WTC11 (cell line): ENCODE results near the gene PRELID2. TPM values are rescaled to one million over a fixed set of nuclear protein-coding genes. Genes with fewer than 3 reads are reported as not detected.
"Not testable (repeated sequence)": the region's sequence is repeated elsewhere in the genome, so short reads cannot be mapped to it uniquely, and the experiment has no call there.

Experiments
- ATAC-seq: fragments of 200-7000 bp; cut with Tn5 transposase; 2 replicates; pipeline ENCODE4 v1.10.0; 2021; ENCODE audit warnings: mild to moderate bottlenecking, moderate library complexity
- CTCF ChIA-PET: fragments of 300-600 bp; sonication (Branson Sonifier 250); formaldehyde crosslinking; loops from one replicate; lab custom pipeline; 2021; ENCODE audit warnings: antibody characterized with exemption; lab: Charles Lee
- POLR2A ChIA-PET: fragments of 350-600 bp; sonication (Branson Sonifier 250); formaldehyde crosslinking; loops from one replicate; lab custom pipeline; 2021; ENCODE audit warnings: antibody characterized with exemption; lab: Charles Lee
- DNase-seq: peaks from one replicate; pipeline ENCODE4 v3.0.0; 2021; ENCODE audit warnings: low spot score
- H3K27ac Mint-ChIP-seq: 2 replicates; pipeline ENCODE4 v1.8.0; 2021; ENCODE audit warnings: mixed read lengths
- H3K27me3 Mint-ChIP-seq: 2 replicates; pipeline ENCODE4 v1.8.0; 2021; ENCODE audit warnings: low read depth, mild to moderate bottlenecking, moderate library complexity, mixed read lengths
- H3K36me3 Mint-ChIP-seq: 2 replicates; pipeline ENCODE4 v1.8.0; 2021; ENCODE audit warnings: mixed read lengths
- H3K4me1 Mint-ChIP-seq: 2 replicates; pipeline ENCODE4 v1.8.0; 2022; ENCODE audit warnings: mixed read lengths
- H3K4me3 Mint-ChIP-seq: 2 replicates; pipeline ENCODE4 v1.8.0; 2021; ENCODE audit warnings: mild to moderate bottlenecking, moderate library complexity, mixed read lengths
- H3K9me3 Mint-ChIP-seq: 2 replicates; pipeline ENCODE4 v1.8.0; 2021; ENCODE audit warnings: mixed read lengths
- EMX1 ChIP-seq: fragments of 250-450 bp; sonication (Bioruptor Pico); IDR thresholded peaks from 2 replicates; pipeline ENCODE4 v1.8.0; 2021; ENCODE audit warnings: mild to moderate bottlenecking
- HMGA2 ChIP-seq: fragments of 250-450 bp; sonication (Bioruptor Pico); IDR thresholded peaks from 2 replicates; pipeline ENCODE4 v1.4.0; 2021; ENCODE audit warnings: mild to moderate bottlenecking, moderate library complexity
- JUN ChIP-seq: sonication (generic); formaldehyde crosslinking; IDR thresholded peaks from 2 replicates; pipeline ENCODE4 v1.8.0; 2023; ENCODE audit warnings: mild to moderate bottlenecking, missing genetic modification reagents
- KAT7 ChIP-seq: sonication (generic); formaldehyde crosslinking; IDR thresholded peaks from 2 replicates; pipeline ENCODE4 v1.8.1; 2023; ENCODE audit warnings: missing genetic modification reagents, mild to moderate bottlenecking, borderline replicate concordance
- MXD4 ChIP-seq: fragments of 250-450 bp; sonication (Bioruptor Pico); IDR thresholded peaks from 2 replicates; pipeline ENCODE4 v1.8.0; 2021; ENCODE audit warnings: mild to moderate bottlenecking, moderate library complexity, borderline replicate concordance
- NFYB ChIP-seq: sonication (generic); formaldehyde crosslinking; conservative IDR thresholded peaks from 2 replicates; pipeline ENCODE4 v1.8.0; 2022; ENCODE audit warnings: low read depth, missing genetic modification reagents
- SMAD3 ChIP-seq: sonication (generic); formaldehyde crosslinking; IDR thresholded peaks from 2 replicates; pipeline ENCODE4 v1.8.0; 2022; ENCODE audit warnings: missing genetic modification reagents, mild to moderate bottlenecking, borderline replicate concordance
- ZNF138 ChIP-seq: sonication (generic); formaldehyde crosslinking; conservative IDR thresholded peaks from 2 replicates; pipeline ENCODE4 v1.8.1; 2022; ENCODE audit warnings: mild to moderate bottlenecking, moderate library complexity, missing genetic modification reagents
- ZNF219 ChIP-seq: sonication (generic); formaldehyde crosslinking; IDR thresholded peaks from 2 replicates; pipeline ENCODE4 v1.8.0; 2023; ENCODE audit warnings: missing genetic modification reagents, mild to moderate bottlenecking, borderline replicate concordance
- ZNF232 ChIP-seq: sonication (generic); formaldehyde crosslinking; IDR thresholded peaks from 2 replicates; pipeline ENCODE4 v1.8.0; 2022; ENCODE audit warnings: mild to moderate bottlenecking, missing genetic modification reagents
- total RNA-seq: library from RNA; stranded (reverse); gene quantifications from 3 replicates; pipeline ENCODE4 v1.2.3, GENCODE V29; 2021
- TF ChIP-seq, protein P1 (sequence below): sonication (generic); formaldehyde crosslinking; IDR thresholded peaks from 2 replicates; pipeline ENCODE4 v1.8.1; 2022; ENCODE audit warnings: low read depth, mild to moderate bottlenecking, moderate library complexity, missing genetic modification reagents, borderline replicate concordance
- TF ChIP-seq, protein P2 (sequence below): sonication (generic); formaldehyde crosslinking; conservative IDR thresholded peaks from 2 replicates; pipeline ENCODE4 v1.8.1; 2022; ENCODE audit warnings: mild to moderate bottlenecking, missing genetic modification reagents
- TF ChIP-seq, protein P3 (sequence below): sonication (generic); formaldehyde crosslinking; IDR thresholded peaks from 2 replicates; pipeline ENCODE4 v1.8.1; 2023; ENCODE audit warnings: mild to moderate bottlenecking, moderate library complexity, missing genetic modification reagents
- TF ChIP-seq, protein P4 (sequence below): sonication (generic); formaldehyde crosslinking; IDR thresholded peaks from 2 replicates; pipeline ENCODE4 v1.8.1; 2023; ENCODE audit warnings: mild to moderate bottlenecking, missing genetic modification reagents, moderate library complexity
- TF ChIP-seq, protein P5 (sequence below): fragments of 250-450 bp; sonication (Bioruptor Pico); conservative IDR thresholded peaks from 2 replicates; pipeline ENCODE4 v1.9.0; 2021; ENCODE audit warnings: mild to moderate bottlenecking
- TF ChIP-seq, protein P6 (sequence below): fragments of 250-450 bp; sonication (Bioruptor Pico); IDR thresholded peaks from 2 replicates; pipeline ENCODE4 v1.9.0; 2021; ENCODE audit warnings: mild to moderate bottlenecking, borderline replicate concordance

PRELID2 gene
- total RNA-seq, 1 experiment from 2014 or later: 10.0 TPM

DNA sequence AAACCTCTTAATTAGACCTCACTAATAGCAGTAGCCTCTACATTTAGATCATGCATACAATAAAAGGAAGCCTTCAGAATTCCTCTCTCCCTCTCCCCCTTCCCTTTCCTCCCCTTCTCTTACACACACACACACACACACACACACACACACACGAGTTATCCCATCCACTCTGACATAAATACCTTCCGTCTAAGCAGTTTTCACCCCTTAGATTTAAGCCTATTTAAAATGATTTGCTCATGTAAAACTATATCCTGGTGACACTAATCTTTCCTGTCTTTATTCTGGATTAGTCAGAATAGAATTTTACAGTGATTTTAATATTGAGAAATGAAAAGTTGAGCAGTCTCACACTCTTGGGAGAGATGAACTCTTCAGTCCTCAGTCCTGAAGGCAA is 35.0 kb downstream of the PRELID2 start (continued):
- TF ChIP-seq, protein P1, sequence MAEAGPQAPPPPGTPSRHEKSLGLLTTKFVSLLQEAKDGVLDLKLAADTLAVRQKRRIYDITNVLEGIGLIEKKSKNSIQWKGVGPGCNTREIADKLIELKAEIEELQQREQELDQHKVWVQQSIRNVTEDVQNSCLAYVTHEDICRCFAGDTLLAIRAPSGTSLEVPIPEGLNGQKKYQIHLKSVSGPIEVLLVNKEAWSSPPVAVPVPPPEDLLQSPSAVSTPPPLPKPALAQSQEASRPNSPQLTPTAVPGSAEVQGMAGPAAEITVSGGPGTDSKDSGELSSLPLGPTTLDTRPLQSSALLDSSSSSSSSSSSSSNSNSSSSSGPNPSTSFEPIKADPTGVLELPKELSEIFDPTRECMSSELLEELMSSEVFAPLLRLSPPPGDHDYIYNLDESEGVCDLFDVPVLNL (CRISPR knock-in tag): no peak

DNA sequence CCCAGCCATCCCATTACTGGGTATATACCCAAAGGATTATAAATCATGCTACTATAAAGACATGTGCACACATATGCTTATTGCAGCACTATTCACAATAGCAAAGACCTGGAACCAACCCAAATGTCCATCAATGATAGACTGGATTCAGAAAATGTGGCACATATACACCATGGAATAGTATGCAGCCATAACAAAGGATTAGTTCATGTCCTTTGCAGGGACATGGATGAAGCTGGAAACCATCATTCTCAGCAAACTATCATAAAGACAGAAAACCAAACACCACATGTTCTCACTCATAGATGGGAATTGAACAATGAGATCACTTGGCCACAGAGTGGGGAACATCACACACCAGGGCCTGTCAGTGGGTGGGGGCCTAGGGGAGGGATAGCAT is 36.6 kb downstream of the PRELID2 start:
- H3K4me3 Mint-ChIP-seq, H3K27ac Mint-ChIP-seq, ATAC-seq, H3K9me3 Mint-ChIP-seq, H3K36me3 Mint-ChIP-seq, H3K27me3 Mint-ChIP-seq, DNase-seq: not testable (repeated sequence)
- H3K4me1 Mint-ChIP-seq: peaks cover 14% of the 10 kb centered on the region
- ChIA-PET CTCF (interaction anchor here (0.6 kb wide), 1 partner anchor 378 kb away, joined by 4 read pairs; no protein-coding TSS in a partner anchor), POLR2A (interaction anchor here (0.7 kb wide), 1 partner anchor 57 kb away, joined by 7 read pairs; no protein-coding TSS in a partner anchor)

DNA sequence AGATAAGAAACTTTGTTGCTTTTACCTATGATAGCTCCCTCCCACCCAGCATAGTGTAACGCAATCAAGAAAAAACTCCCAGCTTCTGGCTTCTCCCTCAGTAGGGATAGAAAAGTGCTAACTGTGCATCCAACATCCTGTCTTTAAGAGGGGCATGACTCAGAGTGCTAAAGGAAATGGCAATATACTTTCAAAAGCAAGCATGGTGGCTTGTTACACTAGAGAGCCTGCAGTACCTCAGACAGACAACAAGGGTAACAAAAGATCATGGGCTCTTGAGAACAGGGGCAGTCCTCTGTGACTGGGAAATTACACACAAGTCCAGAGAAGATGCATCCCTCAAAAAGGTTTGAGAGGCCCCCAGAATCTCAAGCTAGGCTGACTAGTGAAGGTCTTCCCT is 37.8 kb downstream of the PRELID2 start:
- peaks cover 12% of the 10 kb centered on the region; the same call in 1 of the 2 replicates for H3K4me1 Mint-ChIP-seq
- DNase-seq (no peak), ATAC-seq (peak; percentile 86)
- TF ChIP-seq NFYB (CRISPR knock-in tag): no peak
- no peak for TF ChIP-seq KAT7 (CRISPR knock-in tag)
- no peak for TF ChIP-seq HMGA2 (CRISPR knock-in tag)
- no peak for TF ChIP-seq ZNF232
- POLR2A ChIA-PET: no interaction called here
- H3K4me3 Mint-ChIP-seq: no peak overlapping the region
- H3K36me3 Mint-ChIP-seq: no peaks in the 10 kb centered on the region
- H3K27ac Mint-ChIP-seq: no peak overlapping the region
- H3K27me3 Mint-ChIP-seq: no peaks in the 10 kb centered on the region
- CTCF ChIA-PET: no interaction called here
- H3K9me3 Mint-ChIP-seq: no peaks in the 10 kb centered on the region

DNA sequence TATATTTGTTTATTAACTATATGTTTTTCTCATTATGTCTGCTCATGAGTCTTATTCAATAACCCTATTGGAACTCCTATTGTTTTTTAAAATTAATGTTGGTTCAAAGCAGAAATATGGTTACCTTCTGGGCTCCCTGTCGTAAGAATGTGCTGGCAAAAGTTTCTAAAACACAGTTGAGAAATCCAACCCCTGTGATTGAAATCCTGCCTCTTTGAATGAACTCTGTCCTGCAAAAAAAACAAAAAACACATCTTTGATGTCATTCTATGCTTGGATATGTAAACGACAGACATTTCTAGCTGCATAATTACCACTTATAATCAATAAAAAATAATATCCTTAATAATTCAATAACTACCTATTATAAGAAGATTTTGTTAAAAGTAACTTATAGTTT is 38.8 kb downstream of the PRELID2 start:
- no peak for DNase-seq
- no peak for TF ChIP-seq ZNF138 (CRISPR knock-in tag)
- TF ChIP-seq EMX1 (CRISPR knock-in tag): no peak
- TF ChIP-seq SMAD3 (CRISPR knock-in tag): no peak
- TF ChIP-seq, protein P2, sequence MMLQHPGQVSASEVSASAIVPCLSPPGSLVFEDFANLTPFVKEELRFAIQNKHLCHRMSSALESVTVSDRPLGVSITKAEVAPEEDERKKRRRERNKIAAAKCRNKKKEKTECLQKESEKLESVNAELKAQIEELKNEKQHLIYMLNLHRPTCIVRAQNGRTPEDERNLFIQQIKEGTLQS (CRISPR knock-in tag): no peak
- no peak for ATAC-seq
- Mint-ChIP-seq H3K4me3 (no peak overlapping the region), H3K4me1 (peaks cover 13% of the 10 kb centered on the region; the same call in 1 of the 2 replicates), H3K27ac (no peak overlapping the region), H3K27me3 (no peaks in the 10 kb centered on the region), H3K9me3 (no peaks in the 10 kb centered on the region), H3K36me3 (no peaks in the 10 kb centered on the region)
- ChIA-PET POLR2A (no interaction called here), CTCF (no interaction called here)

DNA sequence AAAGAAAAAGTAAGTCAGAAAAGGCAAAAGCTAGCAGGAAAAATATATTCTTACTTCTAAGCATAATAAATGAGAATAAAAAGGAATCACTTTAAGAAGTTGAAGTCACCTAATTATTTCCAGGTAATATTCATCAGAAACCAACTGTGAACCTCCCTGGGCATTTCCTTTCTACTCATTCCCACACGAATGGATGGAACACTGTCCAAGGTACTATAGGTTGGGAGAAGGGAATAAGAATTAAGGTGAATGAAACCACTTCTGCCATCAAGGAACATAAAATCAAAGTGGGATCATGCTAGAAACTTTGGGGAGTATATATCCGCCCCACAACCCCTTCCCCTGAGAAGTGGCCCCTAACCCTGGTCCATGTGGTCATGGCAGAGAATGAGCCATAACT is 41.6 kb downstream of the PRELID2 start:
- ATAC-seq: no peak
- Mint-ChIP-seq H3K4me3 (no peak overlapping the region), H3K27ac (no peak overlapping the region), H3K36me3 (no peaks in the 10 kb centered on the region), H3K4me1 (peaks cover 13% of the 10 kb centered on the region; the same call in 1 of the 2 replicates), H3K27me3 (no peaks in the 10 kb centered on the region), H3K9me3 (no peaks in the 10 kb centered on the region)
- POLR2A ChIA-PET: no interaction called here
- DNase-seq: no peak
- CTCF ChIA-PET: interaction anchor here (1.3 to 2.1 kb wide), 2 partner anchors 11 to 247 kb away, joined by 4 to 6 read pairs; no protein-coding TSS in a partner anchor
- TF ChIP-seq JUN (CRISPR knock-in tag): no peak
- no peak for TF ChIP-seq ZNF219 (CRISPR knock-in tag)
- TF ChIP-seq, protein P3, sequence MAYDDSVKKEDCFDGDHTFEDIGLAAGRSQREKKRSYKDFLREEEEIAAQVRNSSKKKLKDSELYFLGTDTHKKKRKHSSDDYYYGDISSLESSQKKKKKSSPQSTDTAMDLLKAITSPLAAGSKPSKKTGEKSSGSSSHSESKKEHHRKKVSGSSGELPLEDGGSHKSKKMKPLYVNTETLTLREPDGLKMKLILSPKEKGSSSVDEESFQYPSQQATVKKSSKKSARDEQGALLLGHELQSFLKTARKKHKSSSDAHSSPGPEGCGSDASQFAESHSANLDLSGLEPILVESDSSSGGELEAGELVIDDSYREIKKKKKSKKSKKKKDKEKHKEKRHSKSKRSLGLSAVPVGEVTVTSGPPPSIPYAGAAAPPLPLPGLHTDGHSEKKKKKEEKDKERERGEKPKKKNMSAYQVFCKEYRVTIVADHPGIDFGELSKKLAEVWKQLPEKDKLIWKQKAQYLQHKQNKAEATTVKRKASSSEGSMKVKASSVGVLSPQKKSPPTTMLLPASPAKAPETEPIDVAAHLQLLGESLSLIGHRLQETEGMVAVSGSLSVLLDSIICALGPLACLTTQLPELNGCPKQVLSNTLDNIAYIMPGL: no peak
- TF ChIP-seq MXD4: no peak
- TF ChIP-seq, protein P4, sequence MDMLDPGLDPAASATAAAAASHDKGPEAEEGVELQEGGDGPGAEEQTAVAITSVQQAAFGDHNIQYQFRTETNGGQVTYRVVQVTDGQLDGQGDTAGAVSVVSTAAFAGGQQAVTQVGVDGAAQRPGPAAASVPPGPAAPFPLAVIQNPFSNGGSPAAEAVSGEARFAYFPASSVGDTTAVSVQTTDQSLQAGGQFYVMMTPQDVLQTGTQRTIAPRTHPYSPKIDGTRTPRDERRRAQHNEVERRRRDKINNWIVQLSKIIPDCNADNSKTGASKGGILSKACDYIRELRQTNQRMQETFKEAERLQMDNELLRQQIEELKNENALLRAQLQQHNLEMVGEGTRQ (CRISPR knock-in tag): no peak
- TF ChIP-seq, protein P5, sequence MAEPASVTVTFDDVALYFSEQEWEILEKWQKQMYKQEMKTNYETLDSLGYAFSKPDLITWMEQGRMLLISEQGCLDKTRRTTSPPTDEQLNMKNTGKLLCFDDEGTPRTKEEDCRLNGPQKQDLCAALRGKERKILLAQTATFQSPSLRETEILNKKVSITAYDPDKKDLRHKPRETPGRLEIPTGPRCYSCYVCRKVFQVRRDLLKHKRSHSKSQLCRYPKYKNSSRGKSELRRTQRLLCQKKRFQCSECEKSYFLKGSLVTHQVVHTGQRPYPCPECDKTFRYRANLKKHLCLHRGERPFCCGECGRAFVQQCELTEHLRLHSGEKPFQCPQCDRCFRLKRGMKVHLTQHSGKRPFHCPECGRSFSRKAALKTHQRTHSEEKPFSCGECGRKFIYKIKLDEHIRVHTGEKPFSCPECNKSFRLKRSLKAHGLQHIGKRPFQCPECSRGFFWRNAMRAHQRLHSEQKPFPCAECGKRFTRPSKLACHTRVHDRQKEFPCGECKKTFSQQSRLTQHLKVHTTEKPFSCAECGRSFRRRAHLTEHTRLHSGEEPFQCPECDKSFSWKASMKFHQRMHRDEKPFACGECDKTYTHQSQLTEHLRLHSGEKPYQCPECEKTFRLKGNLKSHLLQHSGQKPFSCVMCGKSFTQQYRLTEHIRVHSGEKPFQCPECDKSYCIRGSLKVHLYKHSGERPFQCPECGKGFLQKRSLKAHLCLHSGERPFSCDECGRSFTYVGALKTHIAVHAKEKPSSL: no peak
- TF ChIP-seq, protein P6, sequence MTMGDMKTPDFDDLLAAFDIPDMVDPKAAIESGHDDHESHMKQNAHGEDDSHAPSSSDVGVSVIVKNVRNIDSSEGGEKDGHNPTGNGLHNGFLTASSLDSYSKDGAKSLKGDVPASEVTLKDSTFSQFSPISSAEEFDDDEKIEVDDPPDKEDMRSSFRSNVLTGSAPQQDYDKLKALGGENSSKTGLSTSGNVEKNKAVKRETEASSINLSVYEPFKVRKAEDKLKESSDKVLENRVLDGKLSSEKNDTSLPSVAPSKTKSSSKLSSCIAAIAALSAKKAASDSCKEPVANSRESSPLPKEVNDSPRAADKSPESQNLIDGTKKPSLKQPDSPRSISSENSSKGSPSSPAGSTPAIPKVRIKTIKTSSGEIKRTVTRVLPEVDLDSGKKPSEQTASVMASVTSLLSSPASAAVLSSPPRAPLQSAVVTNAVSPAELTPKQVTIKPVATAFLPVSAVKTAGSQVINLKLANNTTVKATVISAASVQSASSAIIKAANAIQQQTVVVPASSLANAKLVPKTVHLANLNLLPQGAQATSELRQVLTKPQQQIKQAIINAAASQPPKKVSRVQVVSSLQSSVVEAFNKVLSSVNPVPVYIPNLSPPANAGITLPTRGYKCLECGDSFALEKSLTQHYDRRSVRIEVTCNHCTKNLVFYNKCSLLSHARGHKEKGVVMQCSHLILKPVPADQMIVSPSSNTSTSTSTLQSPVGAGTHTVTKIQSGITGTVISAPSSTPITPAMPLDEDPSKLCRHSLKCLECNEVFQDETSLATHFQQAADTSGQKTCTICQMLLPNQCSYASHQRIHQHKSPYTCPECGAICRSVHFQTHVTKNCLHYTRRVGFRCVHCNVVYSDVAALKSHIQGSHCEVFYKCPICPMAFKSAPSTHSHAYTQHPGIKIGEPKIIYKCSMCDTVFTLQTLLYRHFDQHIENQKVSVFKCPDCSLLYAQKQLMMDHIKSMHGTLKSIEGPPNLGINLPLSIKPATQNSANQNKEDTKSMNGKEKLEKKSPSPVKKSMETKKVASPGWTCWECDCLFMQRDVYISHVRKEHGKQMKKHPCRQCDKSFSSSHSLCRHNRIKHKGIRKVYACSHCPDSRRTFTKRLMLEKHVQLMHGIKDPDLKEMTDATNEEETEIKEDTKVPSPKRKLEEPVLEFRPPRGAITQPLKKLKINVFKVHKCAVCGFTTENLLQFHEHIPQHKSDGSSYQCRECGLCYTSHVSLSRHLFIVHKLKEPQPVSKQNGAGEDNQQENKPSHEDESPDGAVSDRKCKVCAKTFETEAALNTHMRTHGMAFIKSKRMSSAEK: no peak
